Cardiac fibroblast (primary cell): ENCODE measurements around the gene GSTO1.

Experiments used
- DNase-seq, 2 donors: peaks; one replicate each; pipeline versions ENCODE4 v3.0.0 to v3.0.0-alpha.2; 2010; ENCODE audit warnings: low read depth in 2 of 2
- H3K4me3 ChIP-seq, 2 donors: replicated peaks in 1 of 2; 1 replicate in 1 of 2; 2 replicates in 1 of 2; pipeline ENCODE4 v1.5.1; 2011; ENCODE audit warnings: low read depth in 2 of 2, low read length in 2 of 2, mild to moderate bottlenecking in 2 of 2, moderate library complexity in 1 of 2
- CTCF ChIP-seq: IDR thresholded peaks from one replicate; pipeline ENCODE4 v1.5.1; 2011; ENCODE audit warnings: low read depth, mild to moderate bottlenecking, low read length, inconsistent platforms

GSTO1 gene

GRCh38 chr10:104296687-104297436 lies 42.2 kb downstream of the GSTO1 start:
- no peak overlapping the region for H3K4me3 ChIP-seq

GRCh38 chr10:104297697-104298660 lies 43.3 kb downstream of the GSTO1 start:
- peak in 1 of 2 donors; percentile 74 for DNase-seq
- H3K4me3 ChIP-seq, result peak overlapping the region in 1 of 2 donors; percentile 44

More at GRCh38 chr10:104296687-104297436, 42.2 kb downstream of the GSTO1 start:
- TF ChIP-seq CTCF, result no peak
- DNase-seq, result no peak

GRCh38 chr10:104299031-104299904 lies 44.6 kb downstream of the GSTO1 start:
- H3K4me3 ChIP-seq, result peak overlapping the region; percentile 13 to 44
- DNase-seq, result peak; percentile 94 to 95
- TF ChIP-seq CTCF, result no peak

More at GRCh38 chr10:104297697-104298660, 43.3 kb downstream of the GSTO1 start:
- TF ChIP-seq CTCF, result peak; percentile 73

- peak overlapping the region; percentile 2 to 44 for H3K4me3 ChIP-seq
- peak; percentile 99 to 100 for DNase-seq
- no peak for TF ChIP-seq CTCF
Observed at GRCh38 chr10:104300002-104300735, 45.5 kb downstream of the GSTO1 start.

- peak overlapping the region in 1 of 2 donors; percentile 38 for H3K4me3 ChIP-seq
- DNase-seq, result peak; percentile 96 to 99
- TF ChIP-seq CTCF, result no peak
Observed at GRCh38 chr10:104300736-104301292, 46.1 kb downstream of the GSTO1 start.
